Measurements from ENCODE around the gene MZT2A. TPM values are rescaled to one million over a fixed set of nuclear protein-coding genes. Genes with fewer than 3 reads are reported as not detected.
A peak's percentile ranks its signal among the peaks of the same experiment; 100 is the strongest.
"Not testable (repeated sequence)": the region's sequence is repeated elsewhere in the genome, so short reads cannot be mapped to it uniquely, and the experiment has no call there.

MZT2A gene
- 65.2 and 88.4 TPM in 2 replicates for total RNA-seq
- 30.1 and 30.8 TPM in 2 replicates for polyA plus RNA-seq
- 98.6 and 107 TPM in 2 replicates for polyA plus RNA-seq (2012)
- polyA minus RNA-seq (ENCODE audit: low replicate concordance) = 4.2 and 10.2 TPM in 2 replicates

GRCh38 chr2:131492015-131492417 lies at the start of gene MZT2A:
Gene MZT2A, minus strand, starts transcription at chr2:131492397. Its CDS starts 21 bp downstream, at chr2:131492376.
- Histone ChIP-seq H3K79me2 (ENCODE audit: control insufficient read depth, insufficient read depth, low read length) (peaks cover 58% of the 10 kb centered on the region), H3K27ac (ENCODE audit: insufficient read depth, low read length) (peak within 1 kb of the TSS; percentile 71), H3K4me3 (replicated peaks in 1 of 4; ENCODE audit: control extremely low read depth in 1 of 4, insufficient read depth in 1 of 4, low read depth in 3 of 4, low read length in 4 of 4) (peak within 1 kb of the TSS; percentile 79 to 94 (median 89)), H2AFZ (ENCODE audit: low read length) (peak within 1 kb of the TSS; percentile 83), H3K4me2 (ENCODE audit: extremely low read depth, insufficient read depth, low read length) (peak within 1 kb of the TSS; percentile 73), H3K9ac (ENCODE audit: insufficient read depth, low read length) (peak within 1 kb of the TSS; percentile 85)
- H3K36me3 ChIP-seq (ENCODE audit: control insufficient read depth, insufficient read depth, low read length); H3K27me3 ChIP-seq (ENCODE audit: control insufficient read depth, insufficient read depth, low read length); H4K20me1 ChIP-seq (ENCODE audit: control insufficient read depth, extremely low read depth, insufficient read depth, low read length); H3K9me3 ChIP-seq (ENCODE audit: control insufficient read depth, insufficient read depth, low read depth, low read length); DNase-seq (ENCODE audit: low read depth in 2 of 2); H3K4me1 ChIP-seq (ENCODE audit: control insufficient read depth, extremely low read depth, insufficient read depth, low read length): not testable (repeated sequence)

GRCh38 chr2:131538856-131539255 lies 46.7 kb upstream of the MZT2A start:
- not testable (repeated sequence) for H3K36me3 ChIP-seq (ENCODE audit: control insufficient read depth, insufficient read depth, low read length); H3K9ac ChIP-seq (ENCODE audit: insufficient read depth, low read length); H3K4me3 ChIP-seq (replicated peaks in 1 of 4; ENCODE audit: control extremely low read depth in 1 of 4, insufficient read depth in 1 of 4, low read depth in 3 of 4, low read length in 4 of 4); H3K4me2 ChIP-seq (ENCODE audit: extremely low read depth, insufficient read depth, low read length); H3K79me2 ChIP-seq (ENCODE audit: control insufficient read depth, insufficient read depth, low read length); DNase-seq (ENCODE audit: low read depth in 2 of 2); H3K27ac ChIP-seq (ENCODE audit: insufficient read depth, low read length); H4K20me1 ChIP-seq (ENCODE audit: control insufficient read depth, extremely low read depth, insufficient read depth, low read length); H3K27me3 ChIP-seq (ENCODE audit: control insufficient read depth, insufficient read depth, low read length); H3K9me3 ChIP-seq (ENCODE audit: control insufficient read depth, insufficient read depth, low read depth, low read length); H2AFZ ChIP-seq (ENCODE audit: low read length); H3K4me1 ChIP-seq (ENCODE audit: control insufficient read depth, extremely low read depth, insufficient read depth, low read length)

GRCh38 chr2:131536841-131537240 lies 44.6 kb upstream of the MZT2A start:
- not testable (repeated sequence) for H3K4me3 ChIP-seq (replicated peaks in 1 of 4; ENCODE audit: control extremely low read depth in 1 of 4, insufficient read depth in 1 of 4, low read depth in 3 of 4, low read length in 4 of 4); H3K36me3 ChIP-seq (ENCODE audit: control insufficient read depth, insufficient read depth, low read length); H3K9me3 ChIP-seq (ENCODE audit: control insufficient read depth, insufficient read depth, low read depth, low read length); H3K79me2 ChIP-seq (ENCODE audit: control insufficient read depth, insufficient read depth, low read length); H3K4me1 ChIP-seq (ENCODE audit: control insufficient read depth, extremely low read depth, insufficient read depth, low read length); H3K27ac ChIP-seq (ENCODE audit: insufficient read depth, low read length); DNase-seq (ENCODE audit: low read depth in 2 of 2); H2AFZ ChIP-seq (ENCODE audit: low read length); H3K4me2 ChIP-seq (ENCODE audit: extremely low read depth, insufficient read depth, low read length); H3K27me3 ChIP-seq (ENCODE audit: control insufficient read depth, insufficient read depth, low read length); H4K20me1 ChIP-seq (ENCODE audit: control insufficient read depth, extremely low read depth, insufficient read depth, low read length); H3K9ac ChIP-seq (ENCODE audit: insufficient read depth, low read length)

GRCh38 chr2:131535951-131536826 lies 44.0 kb upstream of the MZT2A start:
- not testable (repeated sequence) for DNase-seq (ENCODE audit: low read depth in 2 of 2); H2AFZ ChIP-seq (ENCODE audit: low read length); H3K4me3 ChIP-seq (replicated peaks in 1 of 4; ENCODE audit: control extremely low read depth in 1 of 4, insufficient read depth in 1 of 4, low read depth in 3 of 4, low read length in 4 of 4); H3K27ac ChIP-seq (ENCODE audit: insufficient read depth, low read length); H4K20me1 ChIP-seq (ENCODE audit: control insufficient read depth, extremely low read depth, insufficient read depth, low read length); H3K4me2 ChIP-seq (ENCODE audit: extremely low read depth, insufficient read depth, low read length); H3K79me2 ChIP-seq (ENCODE audit: control insufficient read depth, insufficient read depth, low read length); H3K27me3 ChIP-seq (ENCODE audit: control insufficient read depth, insufficient read depth, low read length); H3K36me3 ChIP-seq (ENCODE audit: control insufficient read depth, insufficient read depth, low read length); H3K9ac ChIP-seq (ENCODE audit: insufficient read depth, low read length); H3K9me3 ChIP-seq (ENCODE audit: control insufficient read depth, insufficient read depth, low read depth, low read length); H3K4me1 ChIP-seq (ENCODE audit: control insufficient read depth, extremely low read depth, insufficient read depth, low read length)
